HUES48 (cell line): ENCODE measurements around the gene YPEL5.
"Not testable (repeated sequence)": the region's sequence is repeated elsewhere in the genome, so short reads cannot be mapped to it uniquely, and the experiment has no call there.

Source experiments
- H3K27ac ChIP-seq: one replicate; pipeline ENCODE4 v1.7.0; 2013; ENCODE audit warnings: low read depth, low read length, inconsistent platforms
- H3K27me3 ChIP-seq: 2 replicates; pipeline ENCODE4 v1.6.1; 2013; ENCODE audit warnings: mild to moderate bottlenecking, low read length; ENCODE audit not compliant: control insufficient read depth, insufficient read depth
- H3K36me3 ChIP-seq: 2 replicates; pipeline ENCODE4 v1.6.1; 2013; ENCODE audit warnings: low read length; ENCODE audit not compliant: control insufficient read depth, insufficient read depth
- H3K4me1 ChIP-seq: 2 replicates; pipeline ENCODE4 v1.6.1; 2013; ENCODE audit warnings: mild to moderate bottlenecking, low read length; ENCODE audit not compliant: control insufficient read depth, insufficient read depth
- H3K4me3 ChIP-seq: 2 replicates; pipeline ENCODE4 v1.5.1; 2013; ENCODE audit warnings: mild to moderate bottlenecking, low read depth, low read length
- H3K9ac ChIP-seq: 2 replicates; pipeline ENCODE4 v1.6.1; 2013; ENCODE audit warnings: mild to moderate bottlenecking, low read depth, low read length, moderate library complexity
- H3K9me3 ChIP-seq: 2 replicates; pipeline ENCODE4 v1.6.1; 2013; ENCODE audit warnings: low read length; ENCODE audit not compliant: control insufficient read depth, insufficient read depth

The YPEL5 gene

DNA sequence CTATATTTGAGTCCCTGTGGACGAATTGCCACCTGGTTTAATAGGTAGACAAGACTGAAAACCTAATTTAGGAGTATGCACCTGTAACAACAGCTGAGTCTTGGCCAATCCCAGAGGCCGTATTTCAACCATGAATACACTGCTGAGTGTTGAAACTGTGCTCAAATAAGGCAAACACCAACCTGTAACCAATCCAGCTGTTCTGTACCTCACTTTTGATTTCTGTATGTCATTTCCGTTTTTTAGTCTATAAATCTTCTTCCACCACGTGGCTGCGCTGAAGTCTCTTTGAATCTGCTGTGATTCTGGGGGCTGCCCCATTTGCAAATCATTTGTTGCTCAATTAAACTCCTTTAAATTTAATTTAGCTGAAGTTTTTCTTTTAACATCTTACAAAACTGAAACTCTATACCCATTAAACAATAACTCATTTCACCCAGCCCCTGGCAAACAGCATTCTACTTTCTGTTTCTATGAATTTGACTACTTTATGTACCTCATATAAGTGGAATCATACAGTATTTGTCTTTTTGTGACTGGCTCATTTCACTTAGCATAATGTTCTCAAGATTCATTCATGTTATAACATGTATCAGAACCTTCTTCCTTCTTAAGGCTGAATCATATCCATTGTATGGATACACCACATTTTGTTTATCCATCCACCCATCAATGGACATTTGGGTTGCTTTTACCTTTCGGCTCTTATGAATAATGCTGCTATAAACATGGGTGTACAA lies 7.5 kb upstream of the YPEL5 start:
- Histone ChIP-seq H3K4me1 (no peaks in the 10 kb centered on the region), H3K9me3 (no peaks in the 10 kb centered on the region), H3K9ac (no peak overlapping the region), H3K27me3 (no peaks in the 10 kb centered on the region), H3K36me3 (no peaks in the 10 kb centered on the region), H3K4me3 (no peak overlapping the region), H3K27ac (no peak overlapping the region)

DNA sequence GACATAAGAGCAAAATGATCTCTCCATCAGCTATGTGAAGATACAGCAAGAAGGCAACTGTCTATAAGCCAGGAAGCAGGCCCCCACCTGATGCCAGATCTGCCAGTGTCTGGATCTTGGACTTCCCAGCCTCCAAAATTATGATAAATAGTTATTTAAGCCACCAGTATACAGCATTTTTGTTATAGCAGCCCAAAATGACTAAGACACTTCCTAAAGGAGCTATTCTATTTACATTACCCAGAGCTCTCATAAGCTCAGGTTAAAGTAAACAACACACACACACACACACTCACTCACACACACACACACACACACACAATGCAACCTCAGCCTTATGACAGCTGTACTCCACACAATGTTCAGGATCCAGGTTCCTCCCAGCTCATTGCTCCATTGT lies 5.7 kb upstream of the YPEL5 start:
- H3K27ac ChIP-seq = no peak overlapping the region
- no peaks in the 10 kb centered on the region for H3K36me3 ChIP-seq
- H3K9me3 ChIP-seq = no peaks in the 10 kb centered on the region
- H3K4me1 ChIP-seq = peaks cover 3% of the 10 kb centered on the region; the same call in 1 of the 2 replicates
- H3K27me3 ChIP-seq = 0 out of 2 replicates have a peak, but pooled peaks cover 4% of the 10 kb centered on the region
- H3K4me3 ChIP-seq = no peak overlapping the region
- no peak overlapping the region for H3K9ac ChIP-seq

DNA sequence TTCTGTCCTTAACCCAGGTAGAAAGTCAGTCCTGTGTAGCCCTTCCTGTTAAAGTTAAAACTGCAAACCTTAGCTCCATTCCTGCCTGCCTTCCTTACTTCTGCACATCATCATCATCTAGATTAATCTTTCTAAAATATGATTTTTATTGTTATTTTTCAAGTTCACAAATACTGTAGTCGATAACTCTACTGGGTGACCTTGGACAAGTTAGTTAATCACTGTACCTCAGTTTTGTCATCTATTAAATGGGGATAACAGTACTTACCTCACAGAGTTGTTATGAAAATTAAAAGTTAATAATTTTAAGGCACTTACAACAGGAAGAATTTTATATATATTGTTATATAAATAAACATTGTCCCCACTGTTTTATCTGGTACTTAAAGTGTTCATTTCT lies 2.5 kb upstream of the YPEL5 start:
- Histone ChIP-seq H3K4me1 (peaks cover 16% of the 10 kb centered on the region), H3K27me3 (0 out of 2 replicates have a peak, but pooled peaks cover 4% of the 10 kb centered on the region), H3K9me3 (no peaks in the 10 kb centered on the region), H3K9ac (no peak overlapping the region), H3K36me3 (no peaks in the 10 kb centered on the region), H3K27ac (no peak overlapping the region), H3K4me3 (no peak overlapping the region)

DNA sequence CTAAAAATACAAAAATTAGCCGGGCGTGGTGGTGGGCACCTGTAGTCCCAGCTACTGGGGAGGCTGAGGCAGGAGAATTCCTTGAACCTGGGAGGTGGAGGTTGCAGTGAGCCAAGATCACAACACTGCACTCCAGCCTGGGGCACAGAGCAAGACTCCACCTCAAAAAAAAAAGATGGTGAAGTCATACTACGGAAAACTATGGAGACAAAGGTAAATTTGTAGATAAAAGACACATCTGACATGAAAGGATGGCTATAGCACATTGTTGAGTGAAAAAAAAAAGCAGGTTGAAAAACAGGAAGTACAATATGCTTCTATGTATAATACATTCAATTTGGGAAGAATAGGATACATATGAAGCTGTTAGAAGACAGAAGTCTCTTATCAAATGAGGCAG lies 1.9 kb upstream of the YPEL5 start:
- H3K27me3 ChIP-seq, H3K27ac ChIP-seq, H3K9ac ChIP-seq, H3K4me3 ChIP-seq, H3K9me3 ChIP-seq, H3K36me3 ChIP-seq: not testable (repeated sequence)
- peaks cover 21% of the 10 kb centered on the region for H3K4me1 ChIP-seq

DNA sequence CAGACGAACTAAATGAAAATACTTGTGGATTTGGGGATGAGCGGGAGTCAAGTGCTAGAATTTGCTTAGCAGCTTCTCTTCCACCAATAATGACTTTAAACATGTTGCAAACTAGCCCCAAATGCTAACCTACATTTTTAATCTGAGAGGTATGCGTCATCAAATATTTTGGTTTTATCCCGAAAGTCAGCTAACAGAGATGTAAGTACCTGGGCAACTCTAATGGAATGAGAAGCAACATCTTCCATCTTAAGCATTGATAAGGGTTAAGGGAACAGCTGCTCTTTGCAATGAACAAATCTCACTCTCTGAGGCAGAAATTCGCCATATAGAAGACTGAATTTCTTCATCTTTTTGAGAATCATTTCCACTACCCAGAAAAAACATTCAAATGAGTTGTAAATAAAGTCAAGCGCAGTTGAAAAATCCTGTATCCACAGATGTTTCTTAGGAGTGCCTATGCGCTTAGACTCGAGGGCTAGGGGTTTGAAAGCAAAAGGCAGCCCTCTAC lies 926 bp upstream of the YPEL5 start:
- Histone ChIP-seq H3K36me3 (no peaks in the 10 kb centered on the region), H3K27ac (peak overlapping the region; percentile 45), H3K4me3 (peak overlapping the region; percentile 66), H3K9me3 (no peaks in the 10 kb centered on the region), H3K9ac (peak overlapping the region; percentile 8; the same call in 1 of the 2 replicates), H3K27me3 (0 out of 2 replicates have a peak, but pooled peaks cover 4% of the 10 kb centered on the region), H3K4me1 (peaks cover 30% of the 10 kb centered on the region)

DNA sequence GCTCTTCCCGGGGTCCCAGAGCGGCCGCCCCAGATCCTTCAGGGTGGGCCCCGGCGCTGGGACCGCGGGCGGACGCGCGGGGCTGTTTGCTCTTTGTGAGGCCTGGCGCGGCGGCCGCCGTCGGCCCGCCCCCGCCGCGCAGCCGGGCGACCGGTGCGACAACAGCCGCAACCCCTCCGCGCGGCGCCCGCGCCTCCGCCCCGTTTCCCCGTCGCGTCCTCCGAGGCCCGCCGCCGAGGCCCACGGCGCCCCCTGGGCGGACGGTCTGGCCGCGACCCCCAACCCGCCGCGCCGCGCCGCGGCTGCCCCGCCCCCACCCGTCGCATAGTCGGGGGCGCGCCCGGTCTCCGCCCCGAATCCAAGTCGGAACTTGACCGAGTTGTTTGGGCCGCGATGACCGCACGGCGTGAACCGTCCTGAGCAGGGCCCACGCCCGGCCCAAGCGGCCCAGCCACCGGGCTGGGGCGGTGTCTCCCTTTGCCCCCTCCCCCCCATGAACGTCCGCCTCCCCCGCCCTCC lies 448 bp downstream of the YPEL5 start:
- H3K9me3 ChIP-seq = no peaks in the 10 kb centered on the region
- H3K4me3 ChIP-seq = peak overlapping the region; percentile 84
- H3K4me1 ChIP-seq = peaks cover 40% of the 10 kb centered on the region
- H3K36me3 ChIP-seq = no peaks in the 10 kb centered on the region
- peak overlapping the region; percentile 67; the same call in 1 of the 2 replicates for H3K9ac ChIP-seq
- H3K27me3 ChIP-seq = 0 out of 2 replicates have a peak, but pooled peaks cover 4% of the 10 kb centered on the region
- peak overlapping the region; percentile 95 for H3K27ac ChIP-seq

DNA sequence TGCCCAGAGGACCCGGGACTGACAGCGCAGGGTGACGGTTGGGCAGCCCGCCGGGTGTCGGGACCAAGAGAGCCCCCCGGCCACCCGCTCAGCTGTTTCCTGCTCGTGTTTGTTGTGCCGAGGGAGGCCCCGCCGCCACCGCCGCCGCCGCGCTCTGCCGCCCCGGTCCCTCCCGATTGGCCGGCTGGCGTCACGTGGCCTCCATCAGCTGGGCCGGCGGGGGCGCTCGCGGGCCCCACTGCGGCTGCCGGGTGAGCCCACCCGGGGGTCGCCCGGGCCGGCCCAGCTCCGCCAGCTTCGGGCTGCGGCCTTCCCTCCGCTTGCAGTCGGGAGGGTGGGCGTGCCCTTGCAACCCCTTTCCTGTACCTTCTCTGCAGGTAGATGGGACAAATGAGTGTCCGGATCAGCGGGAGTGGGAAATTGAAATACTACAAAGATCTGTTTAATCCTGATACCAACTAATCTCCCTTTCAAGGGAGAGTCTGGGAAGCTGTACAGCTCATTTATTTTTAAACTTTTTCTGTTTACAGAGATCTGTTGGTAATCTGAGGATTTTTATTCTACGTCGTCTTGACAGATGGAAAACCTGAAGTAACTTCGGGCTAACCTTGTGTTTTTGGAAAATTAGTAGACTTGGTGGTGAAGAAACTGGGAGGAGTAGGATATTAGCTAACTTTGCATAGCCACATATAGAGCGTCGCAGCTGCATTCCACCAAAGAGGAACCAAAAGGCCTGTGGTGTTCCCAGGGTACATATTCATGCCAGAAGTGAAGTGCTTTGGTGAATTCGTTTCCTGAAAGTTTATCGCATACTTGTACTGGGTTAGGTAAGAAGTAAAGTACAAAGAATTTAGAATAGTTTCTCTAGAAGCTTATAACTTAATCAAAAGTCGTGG lies 1.2 kb downstream of the YPEL5 start:
- Histone ChIP-seq H3K27ac (peak overlapping the region; percentile 95), H3K4me1 (peaks cover 40% of the 10 kb centered on the region), H3K9ac (0 out of 2 replicates have a peak overlapping the region, but pooled peaks have one; percentile 5), H3K36me3 (no peaks in the 10 kb centered on the region), H3K27me3 (0 out of 2 replicates have a peak, but pooled peaks cover 4% of the 10 kb centered on the region), H3K4me3 (peak overlapping the region; percentile 84), H3K9me3 (no peaks in the 10 kb centered on the region)

DNA sequence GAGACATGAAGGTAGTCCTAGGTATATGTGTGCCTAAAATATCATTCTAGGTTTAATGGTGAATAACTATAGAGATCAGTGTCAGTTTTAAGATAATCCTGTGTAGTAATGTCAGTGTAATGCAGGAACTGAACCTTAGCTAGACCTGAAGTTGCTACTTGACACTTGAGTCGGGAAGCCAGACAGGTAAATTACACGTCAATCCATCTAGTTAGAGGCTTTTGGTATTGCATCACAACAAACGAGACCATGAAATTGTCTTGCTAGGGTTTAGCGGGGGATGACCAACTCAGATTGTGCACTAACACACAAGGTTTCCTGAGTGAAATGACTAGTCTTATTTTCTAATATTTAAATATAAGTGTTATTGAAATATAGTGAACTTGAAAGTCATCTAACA lies 2.0 kb downstream of the YPEL5 start:
- Histone ChIP-seq H3K9ac (peak overlapping the region; percentile 37; the same call in 1 of the 2 replicates), H3K4me1 (peaks cover 40% of the 10 kb centered on the region), H3K27ac (peak overlapping the region; percentile 95), H3K27me3 (0 out of 2 replicates have a peak, but pooled peaks cover 4% of the 10 kb centered on the region), H3K4me3 (peak overlapping the region; percentile 84), H3K36me3 (no peaks in the 10 kb centered on the region), H3K9me3 (no peaks in the 10 kb centered on the region)

DNA sequence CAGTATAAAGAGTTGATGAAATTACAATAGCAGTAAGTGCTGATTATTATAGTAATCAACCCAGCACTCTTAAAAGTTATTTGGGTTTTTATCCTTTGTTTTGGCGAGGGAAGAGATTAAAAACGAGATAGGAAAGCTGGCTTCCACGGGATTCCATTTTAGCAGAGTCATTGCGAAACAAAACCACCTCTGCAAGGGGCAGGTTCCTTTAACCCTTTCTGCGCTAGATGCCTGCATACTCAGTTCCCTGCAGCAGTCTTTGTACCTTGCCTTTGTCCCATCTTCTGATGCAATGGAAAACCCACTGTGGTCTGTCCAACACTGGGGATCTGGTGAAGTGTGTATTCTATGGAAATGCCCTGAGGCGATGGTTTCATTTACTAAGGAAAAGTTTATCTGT lies 2.7 kb downstream of the YPEL5 start:
- peaks cover 40% of the 10 kb centered on the region for H3K4me1 ChIP-seq
- no peaks in the 10 kb centered on the region for H3K9me3 ChIP-seq
- H3K36me3 ChIP-seq = no peaks in the 10 kb centered on the region; the same call in 1 of the 2 replicates
- peak overlapping the region; percentile 95 for H3K27ac ChIP-seq
- peak overlapping the region; percentile 84 for H3K4me3 ChIP-seq
- H3K27me3 ChIP-seq = 0 out of 2 replicates have a peak, but pooled peaks cover 4% of the 10 kb centered on the region
- peak overlapping the region; percentile 37; the same call in 1 of the 2 replicates for H3K9ac ChIP-seq

DNA sequence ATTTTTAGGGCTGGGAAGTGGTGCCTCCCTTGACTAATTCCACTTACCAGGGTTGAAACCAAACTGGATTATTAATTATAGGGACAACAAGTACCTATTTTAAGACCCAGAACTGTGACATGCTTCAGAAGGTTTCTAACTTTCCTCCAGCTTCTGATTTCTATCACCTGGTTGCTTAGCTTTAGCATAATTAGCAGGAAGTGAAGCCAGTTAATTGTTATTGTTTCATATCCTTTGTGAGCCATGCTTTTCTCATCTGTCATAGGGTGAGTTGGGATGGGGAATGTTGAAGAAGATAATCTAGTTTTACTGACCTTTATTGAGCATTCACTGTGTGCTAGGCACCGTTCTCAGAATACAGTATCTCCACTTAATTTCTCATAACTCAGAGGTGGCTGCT lies 3.2 kb downstream of the YPEL5 start:
- Histone ChIP-seq H3K9ac (peak overlapping the region; percentile 37; the same call in 1 of the 2 replicates), H3K27ac (peak overlapping the region; percentile 95), H3K4me1 (peaks cover 40% of the 10 kb centered on the region), H3K36me3 (no peaks in the 10 kb centered on the region; the same call in 1 of the 2 replicates), H3K4me3 (peak overlapping the region; percentile 84), H3K9me3 (no peaks in the 10 kb centered on the region), H3K27me3 (0 out of 2 replicates have a peak, but pooled peaks cover 4% of the 10 kb centered on the region)
